GM10847 (cell line): ENCODE measurements around the gene IMPACT.

Experiments
- POLR2A ChIP-seq: IDR thresholded peaks from 2 replicates; pipeline ENCODE4 v1.6.1; 2011; ENCODE audit not compliant: insufficient read length; ENCODE audit errors: extremely low read depth

The IMPACT gene

GRCh38 chr18:24488824-24489493 is 62.5 kb downstream of the IMPACT start:
- no peak for TF ChIP-seq POLR2A

GRCh38 chr18:24490539-24490938 is 64.1 kb downstream of the IMPACT start:
- no peak for TF ChIP-seq POLR2A

- no peak for TF ChIP-seq POLR2A
Observed at GRCh38 chr18:24491927-24492834, 65.7 kb downstream of the IMPACT start.

- no peak for TF ChIP-seq POLR2A
Observed at GRCh38 chr18:24494586-24494985, 68.1 kb downstream of the IMPACT start.

- TF ChIP-seq POLR2A, result no peak
Observed at GRCh38 chr18:24497031-24497754, 70.7 kb downstream of the IMPACT start.

GRCh38 chr18:24499814-24500213 is 73.3 kb downstream of the IMPACT start:
- TF ChIP-seq POLR2A, result no peak

GRCh38 chr18:24500217-24500616 is 73.7 kb downstream of the IMPACT start:
- no peak for TF ChIP-seq POLR2A

- no peak for TF ChIP-seq POLR2A
Observed at GRCh38 chr18:24500766-24501165, 74.3 kb downstream of the IMPACT start.

GRCh38 chr18:24502667-24503523 is 76.4 kb downstream of the IMPACT start:
- TF ChIP-seq POLR2A, result no peak
